Keratinocyte (primary cell): Measurements from ENCODE around the gene FBLN5.

Source experiments
- EZH2 ChIP-seq: IDR thresholded peaks from one replicate; pipeline ENCODE4 v1.6.1; 2012; ENCODE audit warnings: inconsistent platforms, mild to moderate bottlenecking, low read length, moderate library complexity
- TF ChIP-seq, protein P1 (sequence below), 3 experiments: IDR thresholded peaks in 1 of 3; conservative IDR thresholded peaks in 1 of 3; optimal IDR thresholded peaks in 1 of 3; 2 replicates in 2 of 3; 3 replicates in 1 of 3; pipeline versions ENCODE3 to v1.5.1; 2011; ENCODE audit warnings: low read length in 3 of 3, mild to moderate bottlenecking in 3 of 3, moderate library complexity in 2 of 3, control low read depth in 1 of 3, inconsistent platforms in 1 of 3; ENCODE audit not compliant: insufficient read depth in 2 of 3; ENCODE audit errors: extremely low read depth in 1 of 3

DNA sequence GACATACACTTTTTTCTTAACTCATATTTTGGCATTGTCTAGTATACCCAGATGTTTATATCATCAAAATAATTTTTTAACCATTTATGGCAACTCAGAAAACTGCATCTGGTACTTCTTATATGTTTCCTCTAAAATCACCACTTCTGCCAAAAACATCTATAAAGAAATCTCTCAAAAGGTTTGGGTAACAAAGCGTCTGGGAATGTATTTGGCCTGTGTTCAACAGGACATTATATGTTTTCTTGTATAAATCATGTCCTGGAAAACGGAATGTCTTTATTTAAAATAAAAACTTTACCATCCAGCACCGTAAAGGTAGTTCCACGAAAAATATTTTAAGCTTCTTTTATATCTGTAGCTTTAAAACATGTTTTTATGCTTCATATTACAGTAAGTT, 36.1 kb upstream of the FBLN5 start:
- TF ChIP-seq, protein P1, sequence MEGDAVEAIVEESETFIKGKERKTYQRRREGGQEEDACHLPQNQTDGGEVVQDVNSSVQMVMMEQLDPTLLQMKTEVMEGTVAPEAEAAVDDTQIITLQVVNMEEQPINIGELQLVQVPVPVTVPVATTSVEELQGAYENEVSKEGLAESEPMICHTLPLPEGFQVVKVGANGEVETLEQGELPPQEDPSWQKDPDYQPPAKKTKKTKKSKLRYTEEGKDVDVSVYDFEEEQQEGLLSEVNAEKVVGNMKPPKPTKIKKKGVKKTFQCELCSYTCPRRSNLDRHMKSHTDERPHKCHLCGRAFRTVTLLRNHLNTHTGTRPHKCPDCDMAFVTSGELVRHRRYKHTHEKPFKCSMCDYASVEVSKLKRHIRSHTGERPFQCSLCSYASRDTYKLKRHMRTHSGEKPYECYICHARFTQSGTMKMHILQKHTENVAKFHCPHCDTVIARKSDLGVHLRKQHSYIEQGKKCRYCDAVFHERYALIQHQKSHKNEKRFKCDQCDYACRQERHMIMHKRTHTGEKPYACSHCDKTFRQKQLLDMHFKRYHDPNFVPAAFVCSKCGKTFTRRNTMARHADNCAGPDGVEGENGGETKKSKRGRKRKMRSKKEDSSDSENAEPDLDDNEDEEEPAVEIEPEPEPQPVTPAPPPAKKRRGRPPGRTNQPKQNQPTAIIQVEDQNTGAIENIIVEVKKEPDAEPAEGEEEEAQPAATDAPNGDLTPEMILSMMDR (optimal IDR thresholded peaks at IDR 0.05 in 1 of 3, IDR thresholded peaks at IDR 0.05 in 1 of 3, conservative IDR thresholded peaks at IDR 0.05 in 1 of 3; ENCODE audit: extremely low read depth in 1 of 3, insufficient read depth in 2 of 3, low read length in 3 of 3), result no peak
- no peak for TF ChIP-seq EZH2
